Cardiac fibroblast (primary cell): ENCODE data around the gene RAB30.

Experiments used
- DNase-seq, 2 donors: peaks; one replicate each; pipeline versions ENCODE4 v3.0.0 to v3.0.0-alpha.2; 2010; ENCODE audit warnings: low read depth in 2 of 2
- H3K4me3 ChIP-seq, 2 donors: replicated peaks in 1 of 2; 1 replicate in 1 of 2; 2 replicates in 1 of 2; pipeline ENCODE4 v1.5.1; 2011; ENCODE audit warnings: low read depth in 2 of 2, low read length in 2 of 2, mild to moderate bottlenecking in 2 of 2, moderate library complexity in 1 of 2
- TF ChIP-seq, protein P1 (sequence below): IDR thresholded peaks from one replicate; pipeline ENCODE4 v1.5.1; 2011; ENCODE audit warnings: low read depth, mild to moderate bottlenecking, low read length, inconsistent platforms

Gene RAB30

DNA sequence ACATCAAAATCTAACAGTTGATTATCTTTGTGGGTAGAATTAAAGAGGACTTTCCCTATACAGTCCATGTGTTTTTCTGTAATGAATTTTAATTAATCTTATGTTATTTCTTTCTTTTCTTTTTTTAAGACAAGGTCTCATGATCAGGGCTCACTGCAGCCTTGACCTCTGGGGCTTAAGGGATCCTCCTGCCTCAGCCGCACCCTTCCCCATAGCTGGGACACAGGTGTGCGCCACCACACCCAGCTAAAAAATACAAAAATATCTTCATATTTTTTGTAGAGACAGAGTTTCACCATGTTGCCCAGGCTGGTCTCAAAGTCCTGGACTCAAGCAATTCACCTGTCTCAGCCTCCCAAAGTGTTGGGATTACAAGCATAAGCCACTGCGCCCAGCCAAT lies 7.7 kb downstream of the RAB30 start:
- TF ChIP-seq, protein P1, sequence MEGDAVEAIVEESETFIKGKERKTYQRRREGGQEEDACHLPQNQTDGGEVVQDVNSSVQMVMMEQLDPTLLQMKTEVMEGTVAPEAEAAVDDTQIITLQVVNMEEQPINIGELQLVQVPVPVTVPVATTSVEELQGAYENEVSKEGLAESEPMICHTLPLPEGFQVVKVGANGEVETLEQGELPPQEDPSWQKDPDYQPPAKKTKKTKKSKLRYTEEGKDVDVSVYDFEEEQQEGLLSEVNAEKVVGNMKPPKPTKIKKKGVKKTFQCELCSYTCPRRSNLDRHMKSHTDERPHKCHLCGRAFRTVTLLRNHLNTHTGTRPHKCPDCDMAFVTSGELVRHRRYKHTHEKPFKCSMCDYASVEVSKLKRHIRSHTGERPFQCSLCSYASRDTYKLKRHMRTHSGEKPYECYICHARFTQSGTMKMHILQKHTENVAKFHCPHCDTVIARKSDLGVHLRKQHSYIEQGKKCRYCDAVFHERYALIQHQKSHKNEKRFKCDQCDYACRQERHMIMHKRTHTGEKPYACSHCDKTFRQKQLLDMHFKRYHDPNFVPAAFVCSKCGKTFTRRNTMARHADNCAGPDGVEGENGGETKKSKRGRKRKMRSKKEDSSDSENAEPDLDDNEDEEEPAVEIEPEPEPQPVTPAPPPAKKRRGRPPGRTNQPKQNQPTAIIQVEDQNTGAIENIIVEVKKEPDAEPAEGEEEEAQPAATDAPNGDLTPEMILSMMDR, result no peak
- H3K4me3 ChIP-seq, result no peak overlapping the region
- no peak for DNase-seq

DNA sequence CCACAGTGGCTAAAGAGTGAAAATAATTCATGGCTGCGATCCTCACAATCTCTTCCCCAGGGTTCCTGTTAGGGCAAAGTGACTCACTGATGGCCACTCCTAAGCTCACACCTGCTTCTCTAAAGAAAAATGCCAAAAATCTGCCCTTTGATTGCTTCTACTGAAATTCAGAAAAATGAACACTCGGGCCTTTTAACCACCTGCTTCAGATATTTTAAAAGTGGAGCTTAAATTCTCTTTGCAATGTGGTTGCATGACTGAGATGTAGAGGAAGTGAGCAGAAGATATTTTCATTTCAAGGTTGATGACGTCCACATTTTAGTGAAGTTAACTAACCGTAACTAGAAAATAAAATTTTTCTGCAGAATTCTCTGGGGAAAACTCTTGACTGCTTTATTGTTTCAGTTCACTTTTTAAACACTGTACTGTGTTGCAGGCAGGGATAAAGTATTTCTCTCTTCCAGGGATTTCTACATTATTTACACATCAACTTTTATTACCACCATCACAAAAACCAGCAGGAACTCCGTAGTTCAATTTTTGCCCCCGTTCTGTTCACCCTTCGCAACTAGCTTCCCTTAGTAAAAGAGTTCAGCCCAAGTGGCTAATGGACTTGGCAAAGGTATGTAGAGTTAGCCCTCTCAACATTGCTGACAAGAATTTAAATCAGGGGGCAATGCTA lies 8.5 kb downstream of the RAB30 start:
- peak overlapping the region in 1 of 2 donors; percentile 22 for H3K4me3 ChIP-seq
- DNase-seq, result peak; percentile 55 to 78
- TF ChIP-seq, protein P1, result no peak

DNA sequence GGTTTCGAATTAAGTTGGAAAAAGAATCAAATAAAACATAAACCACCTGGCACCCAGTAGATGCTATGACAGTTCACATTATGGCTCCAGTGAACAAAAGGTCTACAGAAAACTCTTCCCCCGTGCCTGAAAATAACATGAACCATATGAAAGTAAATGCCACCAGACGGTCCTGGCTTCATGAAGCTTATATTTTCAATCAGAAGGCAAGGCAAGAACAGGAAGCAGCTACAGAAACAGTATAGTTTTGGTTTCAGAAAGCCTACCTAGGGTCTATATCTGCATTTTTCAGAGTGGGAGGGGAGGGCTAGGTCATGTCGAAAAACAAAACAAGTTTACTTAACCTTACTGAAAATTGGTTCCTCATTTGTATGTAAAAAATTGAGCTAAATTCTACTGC lies 9.8 kb downstream of the RAB30 start:
- DNase-seq, result no peak

DNA sequence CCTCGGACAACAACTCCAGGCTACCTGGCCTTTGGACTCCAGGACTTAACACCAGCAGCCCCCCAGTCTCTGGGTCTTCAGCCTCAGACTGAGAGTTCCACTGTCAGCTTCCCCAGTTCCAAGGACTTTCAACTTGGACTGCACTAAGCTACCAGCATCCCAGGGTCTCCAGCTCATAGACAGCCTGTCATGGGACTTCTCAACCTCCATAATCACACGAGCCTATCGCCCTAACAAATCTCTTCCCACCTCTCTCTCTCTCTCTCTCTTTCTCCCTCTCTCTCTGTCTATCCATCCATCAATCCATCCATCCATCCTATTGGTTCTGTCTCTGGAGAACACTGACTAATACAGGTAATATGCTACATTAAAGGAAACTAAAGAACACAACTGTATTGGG lies 10.7 kb downstream of the RAB30 start:
- no peak for DNase-seq
- H3K4me3 ChIP-seq, result no peak overlapping the region
- TF ChIP-seq, protein P1, result no peak

More for the DNA sequence above, 9.8 kb downstream of the RAB30 start:
- H3K4me3 ChIP-seq, result no peak overlapping the region
- TF ChIP-seq, protein P1, result no peak

DNA sequence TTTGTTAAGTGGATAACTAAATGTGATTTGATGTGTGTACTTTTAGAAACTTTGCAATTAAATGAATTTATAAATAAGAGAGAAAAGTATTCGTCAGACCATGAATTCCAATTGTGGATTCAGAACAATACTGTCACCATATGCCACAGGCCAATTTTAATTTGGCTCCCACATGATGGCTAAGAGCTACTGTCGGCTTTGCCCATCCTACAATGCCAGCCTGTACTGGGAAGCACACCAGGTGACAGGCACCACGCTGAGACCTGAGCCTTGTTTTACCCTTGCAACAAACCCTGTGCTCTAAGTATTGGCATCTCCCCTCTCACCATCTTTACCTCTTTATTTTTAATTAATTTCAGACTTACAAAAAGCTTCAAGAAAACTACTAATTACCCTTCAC lies 14.0 kb downstream of the RAB30 start:
- no peak for DNase-seq
- TF ChIP-seq, protein P1, result no peak
- H3K4me3 ChIP-seq, result no peak overlapping the region

DNA sequence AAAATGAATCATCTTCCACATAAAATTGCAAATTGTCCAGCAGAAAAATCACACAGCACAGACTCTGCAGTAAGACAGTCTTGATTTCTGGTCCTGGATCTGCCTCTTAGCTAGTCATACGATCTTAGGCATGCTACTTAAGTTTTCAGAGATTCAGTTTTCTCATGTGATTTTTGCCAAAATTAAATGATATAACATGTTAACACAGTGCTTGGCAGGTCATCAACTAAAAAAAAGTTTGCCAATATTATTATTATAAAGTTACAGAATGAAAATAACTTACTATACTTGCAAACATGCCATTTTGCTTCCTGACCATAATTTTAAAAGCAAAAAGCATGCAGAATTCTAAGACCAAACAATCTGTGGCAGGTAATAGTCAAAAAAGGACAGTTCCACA lies 15.1 kb downstream of the RAB30 start:
- DNase-seq, result no peak
- no peak overlapping the region for H3K4me3 ChIP-seq
- TF ChIP-seq, protein P1, result no peak

DNA sequence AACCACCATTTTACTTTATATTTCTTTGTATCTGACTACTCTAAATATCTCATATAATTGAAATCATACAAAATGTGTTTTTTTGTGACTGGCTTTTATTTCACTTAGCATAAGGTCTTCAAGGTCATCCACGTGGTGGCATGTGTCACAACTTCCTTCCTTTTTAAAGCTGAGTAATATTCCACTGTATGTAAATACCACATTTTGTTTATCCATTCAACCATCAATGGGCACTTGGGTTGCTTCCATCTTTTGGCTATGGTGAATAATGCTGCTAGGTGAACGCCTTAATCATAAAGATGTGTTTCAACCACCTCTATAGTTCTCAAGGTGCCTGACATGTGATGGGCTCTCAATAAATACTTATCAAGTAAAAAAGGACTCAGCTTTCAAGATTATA lies 15.5 kb downstream of the RAB30 start:
- H3K4me3 ChIP-seq, result no peak overlapping the region
- TF ChIP-seq, protein P1, result no peak
- peak in 1 of 2 donors; percentile 51 for DNase-seq
